ENCODE data around the gene FYB2. TPM values are rescaled to one million over a fixed set of nuclear protein-coding genes. Genes with fewer than 3 reads are reported as not detected.

The FYB2 gene
- polyA plus RNA-seq, 1 donor from 2014 or later, result 0.69 TPM

DNA sequence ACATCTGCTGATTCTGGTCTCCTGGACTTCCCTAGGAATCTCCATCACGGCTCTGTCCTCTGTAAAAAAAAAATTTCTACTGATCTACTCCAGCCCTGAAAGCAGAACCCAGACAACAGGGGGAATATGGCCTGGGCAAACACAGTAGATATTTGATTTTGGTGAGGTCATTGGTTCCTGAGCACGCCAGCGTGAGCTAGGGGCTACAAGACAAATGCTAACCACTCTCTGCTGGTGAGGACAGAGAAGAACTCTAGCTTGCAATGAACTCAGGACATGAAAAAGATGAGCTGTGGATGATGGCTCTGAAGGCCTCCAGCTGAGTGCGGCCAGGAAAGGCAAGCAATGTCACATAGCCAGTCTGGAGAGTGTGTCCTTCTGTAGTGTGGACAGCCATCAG is 17.2 kb upstream of the FYB2 start:
- Histone ChIP-seq H3K4me3 (ENCODE audit: low read length) (no peak overlapping the region), H3F3A (ENCODE audit: insufficient read depth, low read length, poor library complexity, severe bottlenecking) (no peaks in the 10 kb centered on the region), H3K27me3 (ENCODE audit: insufficient read depth, low read depth, low read length) (no peaks in the 10 kb centered on the region), H4K20me1 (ENCODE audit: insufficient read depth) (no peaks in the 10 kb centered on the region), H3K9ac (ENCODE audit: low read length) (no peak overlapping the region), H3K27ac (ENCODE audit: low read length) (no peak overlapping the region), H3K79me2 (replicated peaks; ENCODE audit: insufficient read depth, low read length) (no peaks in the 10 kb centered on the region), H3K4me2 (ENCODE audit: low read length) (no peak overlapping the region), H3K9me2 (ENCODE audit: insufficient read depth, low read length) (no peaks in the 10 kb centered on the region), H3K9me3 (ENCODE audit: low read length) (no peaks in the 10 kb centered on the region), H3K36me3 (ENCODE audit: insufficient read depth, low read length) (no peaks in the 10 kb centered on the region), H2AFZ (ENCODE audit: low read depth, low read length) (no peak overlapping the region)
- TF ChIP-seq TAF1 (IDR thresholded peaks at IDR 0.05; ENCODE audit: low read depth) (no peak), EZH2 (IDR thresholded peaks at IDR 0.05; ENCODE audit: borderline replicate concordance, insufficient read depth, low read length, poor library complexity, severe bottlenecking) (no peak), MXI1 (conservative IDR thresholded peaks at IDR 0.05; ENCODE audit: poor library complexity, severe bottlenecking) (no peak), POLR2AphosphoS5 (IDR thresholded peaks at IDR 0.05) (no peak), RAD21 (conservative IDR thresholded peaks at IDR 0.05) (no peak), SMC3 (conservative IDR thresholded peaks at IDR 0.05; ENCODE audit: poor library complexity) (no peak), EP300 (conservative IDR thresholded peaks at IDR 0.05; ENCODE audit: poor library complexity, severe bottlenecking) (no peak)
- TF ChIP-seq, protein P1, sequence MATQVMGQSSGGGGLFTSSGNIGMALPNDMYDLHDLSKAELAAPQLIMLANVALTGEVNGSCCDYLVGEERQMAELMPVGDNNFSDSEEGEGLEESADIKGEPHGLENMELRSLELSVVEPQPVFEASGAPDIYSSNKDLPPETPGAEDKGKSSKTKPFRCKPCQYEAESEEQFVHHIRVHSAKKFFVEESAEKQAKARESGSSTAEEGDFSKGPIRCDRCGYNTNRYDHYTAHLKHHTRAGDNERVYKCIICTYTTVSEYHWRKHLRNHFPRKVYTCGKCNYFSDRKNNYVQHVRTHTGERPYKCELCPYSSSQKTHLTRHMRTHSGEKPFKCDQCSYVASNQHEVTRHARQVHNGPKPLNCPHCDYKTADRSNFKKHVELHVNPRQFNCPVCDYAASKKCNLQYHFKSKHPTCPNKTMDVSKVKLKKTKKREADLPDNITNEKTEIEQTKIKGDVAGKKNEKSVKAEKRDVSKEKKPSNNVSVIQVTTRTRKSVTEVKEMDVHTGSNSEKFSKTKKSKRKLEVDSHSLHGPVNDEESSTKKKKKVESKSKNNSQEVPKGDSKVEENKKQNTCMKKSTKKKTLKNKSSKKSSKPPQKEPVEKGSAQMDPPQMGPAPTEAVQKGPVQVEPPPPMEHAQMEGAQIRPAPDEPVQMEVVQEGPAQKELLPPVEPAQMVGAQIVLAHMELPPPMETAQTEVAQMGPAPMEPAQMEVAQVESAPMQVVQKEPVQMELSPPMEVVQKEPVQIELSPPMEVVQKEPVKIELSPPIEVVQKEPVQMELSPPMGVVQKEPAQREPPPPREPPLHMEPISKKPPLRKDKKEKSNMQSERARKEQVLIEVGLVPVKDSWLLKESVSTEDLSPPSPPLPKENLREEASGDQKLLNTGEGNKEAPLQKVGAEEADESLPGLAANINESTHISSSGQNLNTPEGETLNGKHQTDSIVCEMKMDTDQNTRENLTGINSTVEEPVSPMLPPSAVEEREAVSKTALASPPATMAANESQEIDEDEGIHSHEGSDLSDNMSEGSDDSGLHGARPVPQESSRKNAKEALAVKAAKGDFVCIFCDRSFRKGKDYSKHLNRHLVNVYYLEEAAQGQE (IDR thresholded peaks at IDR 0.05; ENCODE audit: borderline replicate concordance), result no peak
- TF ChIP-seq, protein P2, sequence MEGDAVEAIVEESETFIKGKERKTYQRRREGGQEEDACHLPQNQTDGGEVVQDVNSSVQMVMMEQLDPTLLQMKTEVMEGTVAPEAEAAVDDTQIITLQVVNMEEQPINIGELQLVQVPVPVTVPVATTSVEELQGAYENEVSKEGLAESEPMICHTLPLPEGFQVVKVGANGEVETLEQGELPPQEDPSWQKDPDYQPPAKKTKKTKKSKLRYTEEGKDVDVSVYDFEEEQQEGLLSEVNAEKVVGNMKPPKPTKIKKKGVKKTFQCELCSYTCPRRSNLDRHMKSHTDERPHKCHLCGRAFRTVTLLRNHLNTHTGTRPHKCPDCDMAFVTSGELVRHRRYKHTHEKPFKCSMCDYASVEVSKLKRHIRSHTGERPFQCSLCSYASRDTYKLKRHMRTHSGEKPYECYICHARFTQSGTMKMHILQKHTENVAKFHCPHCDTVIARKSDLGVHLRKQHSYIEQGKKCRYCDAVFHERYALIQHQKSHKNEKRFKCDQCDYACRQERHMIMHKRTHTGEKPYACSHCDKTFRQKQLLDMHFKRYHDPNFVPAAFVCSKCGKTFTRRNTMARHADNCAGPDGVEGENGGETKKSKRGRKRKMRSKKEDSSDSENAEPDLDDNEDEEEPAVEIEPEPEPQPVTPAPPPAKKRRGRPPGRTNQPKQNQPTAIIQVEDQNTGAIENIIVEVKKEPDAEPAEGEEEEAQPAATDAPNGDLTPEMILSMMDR (IDR thresholded peaks at IDR 0.05; ENCODE audit: poor library complexity, severe bottlenecking), result no peak

DNA sequence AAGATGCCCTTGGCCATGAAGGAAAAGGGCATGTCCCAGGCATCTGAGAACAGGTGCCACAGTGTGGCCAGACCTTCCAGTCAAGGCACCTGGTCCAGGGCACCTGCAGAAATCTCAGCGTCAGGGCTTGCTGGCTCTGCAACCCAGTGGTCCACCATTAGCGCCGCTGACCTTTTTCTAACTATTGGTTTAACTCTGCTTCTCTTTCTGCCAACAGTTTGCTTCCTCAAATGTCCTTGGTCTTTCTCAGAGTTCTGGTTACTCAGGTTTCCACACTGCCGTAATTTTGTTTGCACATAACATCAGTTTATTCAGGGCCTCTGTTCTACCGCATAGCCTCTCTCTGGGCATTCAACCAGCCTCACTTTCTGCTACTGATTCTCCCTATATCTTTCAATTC is 16.5 kb upstream of the FYB2 start:
- Histone ChIP-seq H3K36me3 (ENCODE audit: insufficient read depth, low read length) (no peaks in the 10 kb centered on the region), H3K4me3 (ENCODE audit: low read length) (no peak overlapping the region), H3F3A (ENCODE audit: insufficient read depth, low read length, poor library complexity, severe bottlenecking) (no peaks in the 10 kb centered on the region), H3K79me2 (replicated peaks; ENCODE audit: insufficient read depth, low read length) (no peaks in the 10 kb centered on the region), H2AFZ (ENCODE audit: low read depth, low read length) (no peak overlapping the region), H4K20me1 (ENCODE audit: insufficient read depth) (no peaks in the 10 kb centered on the region), H3K27ac (ENCODE audit: low read length) (no peak overlapping the region), H3K4me2 (ENCODE audit: low read length) (no peak overlapping the region), H3K27me3 (ENCODE audit: insufficient read depth, low read depth, low read length) (no peaks in the 10 kb centered on the region), H3K9me2 (ENCODE audit: insufficient read depth, low read length) (no peaks in the 10 kb centered on the region), H3K9ac (ENCODE audit: low read length) (no peak overlapping the region), H3K9me3 (ENCODE audit: low read length) (no peaks in the 10 kb centered on the region)
- no peak for TF ChIP-seq MXI1 (conservative IDR thresholded peaks at IDR 0.05; ENCODE audit: poor library complexity, severe bottlenecking)

Data from neural cell (in vitro differentiated cells).